SJCRH30 (cell line): Measurements from ENCODE around the gene IQSEC1. TPM values are rescaled to one million over a fixed set of nuclear protein-coding genes. Genes with fewer than 3 reads are reported as not detected.

Source experiments
- DNase-seq, 2 experiments: peaks; one replicate each; pipeline ENCODE4 v3.0.0-alpha.2; 2015 to 2020
- H3K27ac ChIP-seq: fragments of 250-450 bp; sonication (Bioruptor Pico); 2 replicates; pipeline ENCODE4 v1.5.1; 2020; ENCODE audit warnings: mild to moderate bottlenecking, moderate library complexity
- H3K27me3 ChIP-seq: fragments of 250-450 bp; sonication (Bioruptor Pico); 2 replicates; pipeline ENCODE4 v1.5.1; 2020; ENCODE audit warnings: mild to moderate bottlenecking, moderate library complexity
- H3K36me3 ChIP-seq: fragments of 250-450 bp; sonication (Bioruptor Pico); 2 replicates; pipeline ENCODE4 v1.5.1; 2020; ENCODE audit warnings: mild to moderate bottlenecking, moderate library complexity
- H3K4me1 ChIP-seq: fragments of 250-450 bp; sonication (Bioruptor Pico); 2 replicates; pipeline ENCODE4 v1.5.1; 2020; ENCODE audit warnings: mild to moderate bottlenecking, moderate library complexity
- H3K4me3 ChIP-seq: fragments of 250-450 bp; sonication (Bioruptor Pico); 2 replicates; pipeline ENCODE4 v1.5.1; 2020; ENCODE audit warnings: mild to moderate bottlenecking, moderate library complexity
- H3K9me3 ChIP-seq: fragments of 250-450 bp; sonication (Bioruptor Pico); replicated peaks from 2 replicates; pipeline ENCODE4 v1.5.1; 2020; ENCODE audit warnings: mild to moderate bottlenecking, moderate library complexity
- total RNA-seq: library from RNA; depleted of rRNA; stranded (reverse); fragments of >200 nt; shearing (Covaris generic); gene quantifications from 2 replicates; pipeline ENCODE4 v1.2.3, GENCODE V29; 2014

IQSEC1 gene
- total RNA-seq, 1 experiment from 2014 or later = 5.7 TPM

- H3K27ac ChIP-seq = no peak overlapping the region
- no peaks in the 10 kb centered on the region for H3K36me3 ChIP-seq
- H3K4me3 ChIP-seq = no peak overlapping the region
- peaks cover 11% of the 10 kb centered on the region; the same call in 1 of the 2 replicates for H3K4me1 ChIP-seq
- H3K9me3 ChIP-seq = no peaks in the 10 kb centered on the region
- no peaks in the 10 kb centered on the region for H3K27me3 ChIP-seq
- no peak for DNase-seq
These were observed 148.8 kb downstream of the IQSEC1 start for GRCh38 chr3:12924437-12924836.

- Histone ChIP-seq H3K9me3 (no peaks in the 10 kb centered on the region), H3K36me3 (no peaks in the 10 kb centered on the region), H3K27ac (no peak overlapping the region), H3K27me3 (no peaks in the 10 kb centered on the region), H3K4me1 (peaks cover 11% of the 10 kb centered on the region; the same call in 1 of the 2 replicates), H3K4me3 (no peak overlapping the region)
- DNase-seq = no peak
These were observed 150.3 kb downstream of the IQSEC1 start for GRCh38 chr3:12922881-12923431.

- no peaks in the 10 kb centered on the region for H3K27me3 ChIP-seq
- H3K4me1 ChIP-seq = peaks cover 11% of the 10 kb centered on the region; the same call in 1 of the 2 replicates
- H3K4me3 ChIP-seq = no peak overlapping the region
- H3K27ac ChIP-seq = no peak overlapping the region
- peak; percentile 65 to 80 for DNase-seq
- H3K36me3 ChIP-seq = no peaks in the 10 kb centered on the region
- no peaks in the 10 kb centered on the region for H3K9me3 ChIP-seq
These were observed 150.9 kb downstream of the IQSEC1 start for GRCh38 chr3:12922306-12922705.

- Histone ChIP-seq H3K27ac (no peak overlapping the region), H3K9me3 (no peaks in the 10 kb centered on the region), H3K4me1 (peaks cover 11% of the 10 kb centered on the region; the same call in 1 of the 2 replicates), H3K4me3 (no peak overlapping the region), H3K36me3 (no peaks in the 10 kb centered on the region), H3K27me3 (no peaks in the 10 kb centered on the region)
- DNase-seq = no peak
These were observed 151.5 kb downstream of the IQSEC1 start for GRCh38 chr3:12921736-12922135.

- Histone ChIP-seq H3K4me1 (peaks cover 11% of the 10 kb centered on the region; the same call in 1 of the 2 replicates), H3K36me3 (no peaks in the 10 kb centered on the region), H3K27me3 (no peaks in the 10 kb centered on the region)
These were observed 152.3 kb downstream of the IQSEC1 start for GRCh38 chr3:12920967-12921366.

GRCh38 chr3:12919205-12919604 is 154.0 kb downstream of the IQSEC1 start:
- H3K27ac ChIP-seq = no peak overlapping the region
- H3K27me3 ChIP-seq = no peaks in the 10 kb centered on the region
- H3K36me3 ChIP-seq = no peaks in the 10 kb centered on the region
- no peaks in the 10 kb centered on the region for H3K9me3 ChIP-seq
- peaks cover 11% of the 10 kb centered on the region; the same call in 1 of the 2 replicates for H3K4me1 ChIP-seq
- no peak overlapping the region for H3K4me3 ChIP-seq
- no peak for DNase-seq

More at GRCh38 chr3:12920967-12921366, 152.3 kb downstream of the IQSEC1 start:
- no peak overlapping the region for H3K27ac ChIP-seq
- H3K4me3 ChIP-seq = no peak overlapping the region
- no peak for DNase-seq
- no peaks in the 10 kb centered on the region for H3K9me3 ChIP-seq

GRCh38 chr3:12918231-12918630 is 155.0 kb downstream of the IQSEC1 start:
- no peaks in the 10 kb centered on the region for H3K9me3 ChIP-seq
- H3K36me3 ChIP-seq = no peaks in the 10 kb centered on the region
- no peak overlapping the region for H3K4me3 ChIP-seq
- H3K4me1 ChIP-seq = peaks cover 11% of the 10 kb centered on the region; the same call in 1 of the 2 replicates
- no peaks in the 10 kb centered on the region for H3K27me3 ChIP-seq
- H3K27ac ChIP-seq = no peak overlapping the region
- no peak for DNase-seq

GRCh38 chr3:12916159-12916558 is 157.1 kb downstream of the IQSEC1 start:
- DNase-seq = no peak
- no peak overlapping the region for H3K4me3 ChIP-seq
- no peaks in the 10 kb centered on the region for H3K9me3 ChIP-seq
- no peaks in the 10 kb centered on the region for H3K36me3 ChIP-seq
- H3K27ac ChIP-seq = no peak overlapping the region
- no peaks in the 10 kb centered on the region for H3K27me3 ChIP-seq
- H3K4me1 ChIP-seq = no peaks in the 10 kb centered on the region

GRCh38 chr3:12914088-12914487 is 159.1 kb downstream of the IQSEC1 start:
- H3K36me3 ChIP-seq = no peaks in the 10 kb centered on the region
- no peak overlapping the region for H3K27ac ChIP-seq
- no peaks in the 10 kb centered on the region for H3K27me3 ChIP-seq
- no peaks in the 10 kb centered on the region for H3K4me1 ChIP-seq
- no peak overlapping the region for H3K4me3 ChIP-seq
- no peak for DNase-seq
- H3K9me3 ChIP-seq = no peaks in the 10 kb centered on the region

GRCh38 chr3:12911881-12912415 is 161.3 kb downstream of the IQSEC1 start:
- no peaks in the 10 kb centered on the region for H3K9me3 ChIP-seq
- DNase-seq = no peak
- H3K4me3 ChIP-seq = no peak overlapping the region
- no peaks in the 10 kb centered on the region for H3K4me1 ChIP-seq
- no peaks in the 10 kb centered on the region for H3K27me3 ChIP-seq
- H3K36me3 ChIP-seq = no peaks in the 10 kb centered on the region
- no peak overlapping the region for H3K27ac ChIP-seq

- no peaks in the 10 kb centered on the region for H3K9me3 ChIP-seq
- no peaks in the 10 kb centered on the region for H3K36me3 ChIP-seq
- H3K27me3 ChIP-seq = no peaks in the 10 kb centered on the region
- H3K4me3 ChIP-seq = no peak overlapping the region
- H3K27ac ChIP-seq = no peak overlapping the region
- no peaks in the 10 kb centered on the region for H3K4me1 ChIP-seq
- DNase-seq = no peak
These were observed 162.7 kb downstream of the IQSEC1 start for GRCh38 chr3:12910356-12911099.

GRCh38 chr3:12909710-12910109 is 163.5 kb downstream of the IQSEC1 start:
- Histone ChIP-seq H3K27ac (no peak overlapping the region), H3K4me1 (no peaks in the 10 kb centered on the region), H3K36me3 (no peaks in the 10 kb centered on the region), H3K4me3 (no peak overlapping the region), H3K9me3 (no peaks in the 10 kb centered on the region), H3K27me3 (no peaks in the 10 kb centered on the region)
- DNase-seq = no peak

GRCh38 chr3:12908859-12909258 is 164.4 kb downstream of the IQSEC1 start:
- Histone ChIP-seq H3K9me3 (no peaks in the 10 kb centered on the region), H3K36me3 (no peaks in the 10 kb centered on the region)

GRCh38 chr3:12908136-12908730 is 165.0 kb downstream of the IQSEC1 start:
- H3K27ac ChIP-seq = no peak overlapping the region
- no peaks in the 10 kb centered on the region for H3K36me3 ChIP-seq
- H3K27me3 ChIP-seq = no peaks in the 10 kb centered on the region
- H3K9me3 ChIP-seq = no peaks in the 10 kb centered on the region
- no peak for DNase-seq
- H3K4me1 ChIP-seq = no peaks in the 10 kb centered on the region
- no peak overlapping the region for H3K4me3 ChIP-seq

More at GRCh38 chr3:12908859-12909258, 164.4 kb downstream of the IQSEC1 start:
- H3K4me1 ChIP-seq = no peaks in the 10 kb centered on the region
- H3K27ac ChIP-seq = no peak overlapping the region
- H3K27me3 ChIP-seq = no peaks in the 10 kb centered on the region
- no peak overlapping the region for H3K4me3 ChIP-seq
- DNase-seq = no peak

- Histone ChIP-seq H3K4me3 (no peak overlapping the region), H3K27me3 (no peaks in the 10 kb centered on the region), H3K4me1 (no peaks in the 10 kb centered on the region), H3K9me3 (no peaks in the 10 kb centered on the region), H3K27ac (no peak overlapping the region), H3K36me3 (no peaks in the 10 kb centered on the region)
- no peak for DNase-seq
These were observed 165.5 kb downstream of the IQSEC1 start for GRCh38 chr3:12907729-12908128.
